Breast epithelium (tissue), 4 donors: ENCODE results near the gene GRIA4. TPM values are rescaled to one million over a fixed set of nuclear protein-coding genes. Genes with fewer than 3 reads are reported as not detected.

Experiments
- DNase-seq, 2 donors: peaks; one replicate each; pipeline ENCODE4 v3.0.0-alpha.2; 2019; ENCODE audit warnings: low spot score in 2 of 2
- H3K27ac ChIP-seq, 2 donors: fragments of 200-600 bp; sonication (generic) in 1 of 2; one replicate each; pipeline ENCODE4 v1.5.1; 2016 to 2019; ENCODE audit warnings: mild to moderate bottlenecking in 1 of 2
- H3K27me3 ChIP-seq, 2 donors: fragments of 200-600 bp; sonication (generic) in 1 of 2; one replicate each; pipeline versions ENCODE4 v1.5.1 to v1.6.0; 2017 to 2019; ENCODE audit warnings: control low read depth in 1 of 2, mild to moderate bottlenecking in 1 of 2
- H3K36me3 ChIP-seq: fragments of 200-600 bp; one replicate; pipeline ENCODE4 v1.5.1; 2019
- H3K4me1 ChIP-seq, 2 donors: fragments of 200-600 bp; sonication (generic); one replicate each; pipeline ENCODE4 v1.5.1; 2016 to 2019; ENCODE audit warnings: control low read depth in 1 of 2
- H3K4me3 ChIP-seq, 3 donors: fragments of 200-600 bp; sonication (generic); 1 replicate in 2 of 3; 2 replicates in 1 of 3; pipeline ENCODE4 v1.5.1; 2016 to 2019; ENCODE audit warnings: mild to moderate bottlenecking in 3 of 3, moderate library complexity in 2 of 3
- H3K9me3 ChIP-seq, 2 donors: fragments of 200-600 bp; sonication (generic) in 1 of 2; one replicate each; pipeline ENCODE4 v1.5.1; 2016 to 2019; ENCODE audit warnings: control low read depth in 1 of 2
- CTCF ChIP-seq, 3 donors: fragments of 450-650 bp; IDR thresholded peaks; one replicate each; pipeline ENCODE4 v1.5.1; 2016 to 2017; ENCODE audit warnings: antibody characterized with exemption in 3 of 3, mild to moderate bottlenecking in 3 of 3, moderate library complexity in 3 of 3
- POLR2A ChIP-seq: fragments of 450-650 bp; IDR thresholded peaks from one replicate; pipeline ENCODE4 v1.6.1; 2016; ENCODE audit warnings: antibody characterized with exemption, mild to moderate bottlenecking, moderate library complexity
- POLR2AphosphoS5 ChIP-seq, 3 donors: sonication (generic); formaldehyde crosslinking; IDR thresholded peaks; one replicate each; pipeline ENCODE4 v1.6.1; 2017; ENCODE audit warnings: antibody characterized with exemption in 3 of 3
- intact Hi-C: fragments of 100-400 bp; cut with DNase I; formaldehyde crosslinking; loops from one replicate; pipeline ENCODE4 v1.15.1; 2023; ENCODE audit warnings: low total_unique reads
- total RNA-seq, 3 donors: library from RNA; depleted of rRNA; stranded (reverse); fragments of >200 nt; gene quantifications; one replicate each; pipeline ENCODE4 v1.1.0, GENCODE V29; 2016

GRIA4 gene
- total RNA-seq, 3 donors from 2014 or later, result 14.1 to 27.7 TPM; not detected in 1

DNA sequence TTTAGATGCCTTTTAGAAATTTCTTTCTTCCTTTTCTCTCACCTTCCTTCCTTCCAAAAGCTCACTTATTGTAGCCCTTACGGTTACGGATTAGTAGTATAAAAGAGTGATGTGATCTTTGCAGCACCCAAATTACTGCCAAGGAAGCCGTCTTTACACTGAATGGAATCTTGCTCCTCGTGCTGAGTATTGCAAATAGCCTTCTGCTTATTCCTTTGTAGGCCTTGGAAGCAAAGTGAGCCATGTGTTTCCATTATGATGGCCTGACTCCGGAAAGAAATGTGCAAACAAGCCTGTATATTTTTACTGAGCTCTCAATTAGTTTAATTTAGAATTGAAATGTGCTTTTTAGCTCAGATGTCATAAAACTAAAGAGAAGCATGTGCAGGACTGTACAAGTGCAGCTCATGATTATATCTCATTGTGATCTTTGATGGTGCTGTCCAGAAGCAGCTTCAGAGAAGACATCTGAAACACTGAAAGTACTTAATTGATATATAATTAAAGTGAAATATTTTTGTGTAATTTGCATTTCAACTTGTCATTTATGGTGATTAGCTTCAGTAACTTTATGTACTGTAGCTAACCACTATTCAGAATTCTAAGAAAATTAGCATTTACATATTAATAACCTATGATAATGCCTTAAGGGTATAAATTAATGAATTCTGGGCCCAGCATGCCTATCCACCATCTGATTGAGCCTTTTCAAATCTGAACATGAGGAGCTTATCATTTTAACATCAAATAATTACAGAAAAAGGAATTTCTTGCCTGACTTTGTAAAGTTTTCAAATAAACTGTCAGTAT is 129.3 kb downstream of the GRIA4 start:
- no peaks in the 10 kb centered on the region for H3K9me3 ChIP-seq
- no peaks in the 10 kb centered on the region for H3K4me1 ChIP-seq
- no peak for DNase-seq
- H3K27ac ChIP-seq, result no peak overlapping the region
- H3K27me3 ChIP-seq, result no peaks in the 10 kb centered on the region
- H3K36me3 ChIP-seq, result no peaks in the 10 kb centered on the region
- H3K4me3 ChIP-seq, result no peak overlapping the region
- intact Hi-C loops, result no loop called here
- TF ChIP-seq POLR2A (no peak), CTCF (IDR thresholded peaks at IDR 0.05) (no peak), POLR2AphosphoS5 (IDR thresholded peaks at IDR 0.05) (no peak)

- Histone ChIP-seq H3K27me3 (no peaks in the 10 kb centered on the region), H3K4me1 (no peaks in the 10 kb centered on the region), H3K27ac (no peak overlapping the region), H3K36me3 (no peaks in the 10 kb centered on the region), H3K9me3 (no peaks in the 10 kb centered on the region), H3K4me3 (no peak overlapping the region)
- intact Hi-C loops, result no loop called here
- no peak for DNase-seq
- no peak for TF ChIP-seq POLR2AphosphoS5 (IDR thresholded peaks at IDR 0.05)
- TF ChIP-seq POLR2A, result no peak
- TF ChIP-seq CTCF (IDR thresholded peaks at IDR 0.05), result no peak
Measured at GRCh38 chr11:105740164-105740903, 130.5 kb downstream of the GRIA4 start.

DNA sequence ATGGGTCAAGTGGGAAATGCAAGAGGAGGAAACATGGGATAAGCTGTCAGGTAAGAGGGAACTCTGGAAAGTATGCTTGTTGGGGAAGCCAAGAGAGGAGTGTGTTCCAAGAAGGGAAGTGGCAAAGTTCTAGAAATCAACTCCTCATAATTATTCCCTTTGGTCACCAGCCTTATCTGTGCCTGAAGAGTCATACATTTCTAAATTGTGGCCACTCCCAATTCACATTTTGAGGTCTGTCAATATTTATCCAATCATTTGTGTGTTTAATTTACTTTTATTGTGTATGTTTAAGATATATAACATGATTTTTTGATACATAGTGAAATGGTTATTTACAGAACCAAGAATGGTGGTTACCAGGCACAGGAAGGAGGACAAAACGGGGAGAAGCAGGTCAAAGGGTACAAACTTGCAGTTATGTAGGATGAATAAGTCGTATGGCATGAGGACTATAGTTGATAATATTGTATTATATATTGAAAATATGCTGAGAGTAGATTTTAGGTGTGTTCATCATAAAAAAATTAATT is 131.7 kb downstream of the GRIA4 start:
- Histone ChIP-seq H3K4me3 (no peak overlapping the region), H3K36me3 (no peaks in the 10 kb centered on the region), H3K27ac (no peak overlapping the region), H3K9me3 (no peaks in the 10 kb centered on the region), H3K27me3 (no peaks in the 10 kb centered on the region), H3K4me1 (no peaks in the 10 kb centered on the region)
- DNase-seq, result no peak
- intact Hi-C loops, result no loop called here
- no peak for TF ChIP-seq CTCF (IDR thresholded peaks at IDR 0.05)
- TF ChIP-seq POLR2AphosphoS5 (IDR thresholded peaks at IDR 0.05), result no peak
- TF ChIP-seq POLR2A, result no peak

- Histone ChIP-seq H3K9me3 (no peaks in the 10 kb centered on the region), H3K4me3 (no peak overlapping the region), H3K27me3 (no peaks in the 10 kb centered on the region), H3K4me1 (no peaks in the 10 kb centered on the region), H3K27ac (no peak overlapping the region), H3K36me3 (no peaks in the 10 kb centered on the region)
- no peak for DNase-seq
- intact Hi-C loops, result no loop called here
- TF ChIP-seq CTCF (IDR thresholded peaks at IDR 0.05), result no peak
- no peak for TF ChIP-seq POLR2AphosphoS5 (IDR thresholded peaks at IDR 0.05)
- no peak for TF ChIP-seq POLR2A
Measured at GRCh38 chr11:105754260-105754659, 144.4 kb downstream of the GRIA4 start.

DNA sequence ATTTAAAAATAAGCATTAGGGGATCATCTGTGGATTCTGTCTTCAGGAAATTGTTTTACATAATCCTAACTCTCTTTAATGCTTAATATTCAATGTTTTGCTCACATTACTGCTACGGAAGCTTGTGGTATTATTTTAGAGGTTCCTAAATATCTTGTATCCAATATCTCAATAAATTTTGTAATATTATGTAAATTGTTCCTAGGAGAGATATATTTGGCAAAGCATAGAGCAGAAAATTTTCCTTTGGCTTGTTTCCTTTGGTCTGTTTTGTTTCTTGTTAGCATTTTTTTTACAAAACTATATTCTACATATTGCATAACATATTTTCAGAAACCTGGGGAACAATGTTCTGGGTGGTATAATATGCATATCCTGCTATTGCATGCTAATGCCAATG is 144.8 kb downstream of the GRIA4 start:
- Histone ChIP-seq H3K4me1 (no peaks in the 10 kb centered on the region), H3K36me3 (no peaks in the 10 kb centered on the region), H3K27me3 (no peaks in the 10 kb centered on the region), H3K27ac (no peak overlapping the region), H3K9me3 (no peaks in the 10 kb centered on the region), H3K4me3 (no peak overlapping the region)
- no peak for TF ChIP-seq POLR2A
- TF ChIP-seq POLR2AphosphoS5 (IDR thresholded peaks at IDR 0.05), result no peak
- TF ChIP-seq CTCF (IDR thresholded peaks at IDR 0.05), result no peak
- intact Hi-C loops, result loop anchor here (5.0 kb wide), 1 partner anchor 1697 kb away; no protein-coding TSS in a partner anchor
- DNase-seq, result no peak
